HepG2 (cell line): Measurements from ENCODE around the gene P2RY8. TPM values are rescaled to one million over a fixed set of nuclear protein-coding genes. Genes with fewer than 3 reads are reported as not detected.
A peak's percentile ranks its signal among the peaks of the same experiment; 100 is the strongest.

Source experiments
- HOXA3 ChIP-seq: sonication (generic); formaldehyde crosslinking; IDR thresholded peaks from 2 replicates; pipeline ENCODE4 v1.5.0; 2020; ENCODE audit warnings: missing genetic modification reagents
- IKZF1 ChIP-seq: fragments of 450-650 bp; IDR thresholded peaks from 2 replicates; pipeline ENCODE4 v1.7.1; 2016
- MXD1 ChIP-seq: sonication (generic); formaldehyde crosslinking; IDR thresholded peaks from 2 replicates; pipeline ENCODE4 v1.4.0; 2020; ENCODE audit warnings: mild to moderate bottlenecking, missing genetic modification reagents
- MXD4 ChIP-seq: IDR thresholded peaks from 2 replicates; pipeline ENCODE4 v1.6.1; 2016; ENCODE audit warnings: mild to moderate bottlenecking, missing biosample characterization, missing genetic modification reagents
- NR3C1 ChIP-seq: sonication (generic); formaldehyde crosslinking; IDR thresholded peaks from 2 replicates; pipeline ENCODE4 v1.4.0; 2020; ENCODE audit warnings: missing genetic modification reagents
- PPARG ChIP-seq: conservative IDR thresholded peaks from 2 replicates; pipeline ENCODE4 v1.6.1; 2016; ENCODE audit warnings: missing biosample characterization, missing genetic modification reagents
- SRY ChIP-seq: sonication (generic); formaldehyde crosslinking; IDR thresholded peaks from 2 replicates; pipeline ENCODE4 v1.8.0; 2022; ENCODE audit warnings: mild to moderate bottlenecking, missing genetic modification reagents
- UBTF ChIP-seq: sonication (generic); formaldehyde crosslinking; IDR thresholded peaks from 2 replicates; pipeline ENCODE4 v1.4.0; 2020; ENCODE audit warnings: mild to moderate bottlenecking, missing genetic modification reagents
- ZNF234 ChIP-seq: sonication (generic); formaldehyde crosslinking; conservative IDR thresholded peaks from 2 replicates; pipeline ENCODE4 v1.5.1; 2020; ENCODE audit warnings: mild to moderate bottlenecking, missing genetic modification reagents
- ZNF318 ChIP-seq: sonication (generic); formaldehyde crosslinking; IDR thresholded peaks from 2 replicates; pipeline ENCODE4 v1.4.0; 2020; ENCODE audit warnings: mild to moderate bottlenecking, missing genetic modification reagents
- ZNF333 ChIP-seq: sonication (generic); formaldehyde crosslinking; IDR thresholded peaks from 2 replicates; pipeline ENCODE4 v1.4.0; 2020; ENCODE audit warnings: mild to moderate bottlenecking, missing genetic modification reagents, borderline replicate concordance
- ZNF343 ChIP-seq: sonication (generic); formaldehyde crosslinking; IDR thresholded peaks from 2 replicates; pipeline ENCODE4 v1.4.0; 2020; ENCODE audit warnings: mild to moderate bottlenecking, missing genetic modification reagents
- ZNF577 ChIP-seq: sonication (generic); formaldehyde crosslinking; IDR thresholded peaks from 2 replicates; pipeline ENCODE4 v1.4.0; 2020; ENCODE audit warnings: mild to moderate bottlenecking, low read depth, missing genetic modification reagents, borderline replicate concordance
- polyA plus RNA-seq, 8 experiments: library from polyadenylated mRNA; depleted of rRNA in 3 of 8; stranded (reverse) in 7 of 8; unstranded in 1 of 8; fragments of >200 nt; fragmentation: Illumina TruSeq in 4 of 8; extraction: Trizol in 4 of 8; gene quantifications; 2 replicates each; pipeline versions ENCODE4 v1.2.1 to v1.2.3, GENCODE V29; 2011 to 2016; ENCODE audit warnings: low read depth in 4 of 8, missing spikeins in 1 of 8, mixed read lengths in 1 of 8; ENCODE audit not compliant: insufficient read depth in 1 of 8
- total RNA-seq, 5 experiments: library from RNA; depleted of rRNA; stranded (reverse); fragments of >200 nt; fragmentation: Illumina TruSeq; extraction: Trizol; gene quantifications; 2 replicates each; pipeline ENCODE4 v1.2.3, GENCODE V29; 2016; ENCODE audit warnings: low read depth in 1 of 5
- TF ChIP-seq, protein P1 (sequence below): sonication (generic); formaldehyde crosslinking; IDR thresholded peaks from 2 replicates; pipeline ENCODE4 v1.4.0; 2020; ENCODE audit warnings: missing genetic modification reagents
- TF ChIP-seq, protein P2 (sequence below): sonication (generic); formaldehyde crosslinking; IDR thresholded peaks from 2 replicates; pipeline ENCODE4 v1.9.0; 2022; ENCODE audit warnings: missing genetic modification reagents, mild to moderate bottlenecking, borderline replicate concordance

The P2RY8 gene
- total and polyA plus RNA-seq, 2 of the 13 experiments (the other 11 are each of a cell fraction or from before 2014, with no cell fraction given): 1.0 to 1.3 TPM

GRCh38 chrX:1452516-1453394, 84.2 kb downstream of the P2RY8 start, which contains the start of gene ASMTL (continued):
- TF ChIP-seq UBTF (CRISPR knock-in tag) (peak; percentile 57; the same call in 1 of the 2 replicates), IKZF1 (no peak), ZNF234 (CRISPR knock-in tag) (no peak), NR3C1 (CRISPR knock-in tag) (no peak), HOXA3 (peak; percentile 25; the same call in 1 of the 2 replicates), ZNF333 (no peak), SRY (peak; percentile 97; the same call in 1 of the 2 replicates), ZNF343 (no peak), MXD4 (CRISPR knock-in tag) (peak; percentile 31; the same call in 1 of the 2 replicates), ZNF577 (CRISPR knock-in tag) (no peak), MXD1 (peak; percentile 77; the same call in 1 of the 2 replicates), ZNF318 (CRISPR knock-in tag) (no peak), PPARG (CRISPR knock-in tag) (no peak)
- TF ChIP-seq, protein P1, sequence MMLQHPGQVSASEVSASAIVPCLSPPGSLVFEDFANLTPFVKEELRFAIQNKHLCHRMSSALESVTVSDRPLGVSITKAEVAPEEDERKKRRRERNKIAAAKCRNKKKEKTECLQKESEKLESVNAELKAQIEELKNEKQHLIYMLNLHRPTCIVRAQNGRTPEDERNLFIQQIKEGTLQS (CRISPR knock-in tag): no peak
- TF ChIP-seq, protein P2, sequence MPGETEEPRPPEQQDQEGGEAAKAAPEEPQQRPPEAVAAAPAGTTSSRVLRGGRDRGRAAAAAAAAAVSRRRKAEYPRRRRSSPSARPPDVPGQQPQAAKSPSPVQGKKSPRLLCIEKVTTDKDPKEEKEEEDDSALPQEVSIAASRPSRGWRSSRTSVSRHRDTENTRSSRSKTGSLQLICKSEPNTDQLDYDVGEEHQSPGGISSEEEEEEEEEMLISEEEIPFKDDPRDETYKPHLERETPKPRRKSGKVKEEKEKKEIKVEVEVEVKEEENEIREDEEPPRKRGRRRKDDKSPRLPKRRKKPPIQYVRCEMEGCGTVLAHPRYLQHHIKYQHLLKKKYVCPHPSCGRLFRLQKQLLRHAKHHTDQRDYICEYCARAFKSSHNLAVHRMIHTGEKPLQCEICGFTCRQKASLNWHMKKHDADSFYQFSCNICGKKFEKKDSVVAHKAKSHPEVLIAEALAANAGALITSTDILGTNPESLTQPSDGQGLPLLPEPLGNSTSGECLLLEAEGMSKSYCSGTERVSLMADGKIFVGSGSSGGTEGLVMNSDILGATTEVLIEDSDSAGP (CRISPR knock-in tag): peak; percentile 50; the same call in 1 of the 2 replicates
